HG02623 (cell line): ENCODE results near the gene RIMKLB.

ENCODE experiments used
- ATAC-seq: cut with Tn5 transposase; IDR thresholded peaks from one replicate; pipeline ENCODE4 v1.9.1; 2021; ENCODE audit warnings: moderate library complexity; ENCODE audit not compliant: unreplicated experiment

Gene RIMKLB

GRCh38 chr12:8697476-8698131, at the start of gene RIMKLB:
RIMKLB (plus strand) TSS chr12:8697991; CDS start chr12:8713867, 15,876 bp downstream.
- peak; percentile 74 for ATAC-seq

- ATAC-seq: peak; percentile 52
These were observed 49.1 kb upstream of the RIMKLB start for GRCh38 chr12:8648576-8649205.

GRCh38 chr12:8655421-8655820, 42.4 kb upstream of the RIMKLB start:
- ATAC-seq: no peak

- ATAC-seq: no peak
These were observed 39.4 kb upstream of the RIMKLB start for GRCh38 chr12:8658346-8658745.

GRCh38 chr12:8661016-8661415, 36.8 kb upstream of the RIMKLB start:
- ATAC-seq: no peak

GRCh38 chr12:8661751-8662150, 36.0 kb upstream of the RIMKLB start:
- no peak for ATAC-seq

- no peak for ATAC-seq
These were observed 35.2 kb upstream of the RIMKLB start, which contains the start of gene MFAP5 for GRCh38 chr12:8662593-8662992. MFAP5 (minus strand) TSS chr12:8662826; CDS start chr12:8662104, 722 bp downstream.

GRCh38 chr12:8664228-8664913, 33.4 kb upstream of the RIMKLB start:
- no peak for ATAC-seq

GRCh38 chr12:8665759-8666158, 32.0 kb upstream of the RIMKLB start:
- no peak for ATAC-seq

- no peak for ATAC-seq
These were observed 30.5 kb upstream of the RIMKLB start for GRCh38 chr12:8667270-8667669.

- ATAC-seq: no peak
These were observed 29.4 kb upstream of the RIMKLB start for GRCh38 chr12:8668441-8668840.

- ATAC-seq: no peak
These were observed 25.4 kb upstream of the RIMKLB start for GRCh38 chr12:8672381-8672780.

GRCh38 chr12:8675591-8676036, 22.2 kb upstream of the RIMKLB start:
- ATAC-seq: no peak

- ATAC-seq: no peak
These were observed 21.1 kb upstream of the RIMKLB start for GRCh38 chr12:8676651-8677050.

- no peak for ATAC-seq
These were observed 20.4 kb upstream of the RIMKLB start for GRCh38 chr12:8677362-8677761.

- no peak for ATAC-seq
These were observed 19.1 kb upstream of the RIMKLB start for GRCh38 chr12:8678661-8679111.

GRCh38 chr12:8680533-8680932, 17.3 kb upstream of the RIMKLB start:
- ATAC-seq: no peak

- no peak for ATAC-seq
These were observed 16.5 kb upstream of the RIMKLB start for GRCh38 chr12:8681129-8681884.

GRCh38 chr12:8685051-8685450, 12.7 kb upstream of the RIMKLB start:
- ATAC-seq: no peak

- no peak for ATAC-seq
These were observed 9.8 kb upstream of the RIMKLB start for GRCh38 chr12:8687846-8688601.
